ENCODE data around the gene UBXN1.

The UBXN1 gene, protein sequence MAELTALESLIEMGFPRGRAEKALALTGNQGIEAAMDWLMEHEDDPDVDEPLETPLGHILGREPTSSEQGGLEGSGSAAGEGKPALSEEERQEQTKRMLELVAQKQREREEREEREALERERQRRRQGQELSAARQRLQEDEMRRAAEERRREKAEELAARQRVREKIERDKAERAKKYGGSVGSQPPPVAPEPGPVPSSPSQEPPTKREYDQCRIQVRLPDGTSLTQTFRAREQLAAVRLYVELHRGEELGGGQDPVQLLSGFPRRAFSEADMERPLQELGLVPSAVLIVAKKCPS

GRCh38 chr11:62678770-62679696, at the start of gene UBXN1:
TSS of gene UBXN1 (minus strand) at chr11:62679073. CDS start at chr11:62678923, 150 bp downstream.
- DNase-seq (ENCODE audit: low read depth) = peak; percentile 91

GRCh38 chr11:62728171-62728988, 49.5 kb upstream of the UBXN1 start, which contains the start of gene TTC9C:
TSS of gene TTC9C (plus strand) at chr11:62728486. CDS start at chr11:62728849, 363 bp downstream.
- peak; percentile 93 for DNase-seq (ENCODE audit: low read depth)

DNA sequence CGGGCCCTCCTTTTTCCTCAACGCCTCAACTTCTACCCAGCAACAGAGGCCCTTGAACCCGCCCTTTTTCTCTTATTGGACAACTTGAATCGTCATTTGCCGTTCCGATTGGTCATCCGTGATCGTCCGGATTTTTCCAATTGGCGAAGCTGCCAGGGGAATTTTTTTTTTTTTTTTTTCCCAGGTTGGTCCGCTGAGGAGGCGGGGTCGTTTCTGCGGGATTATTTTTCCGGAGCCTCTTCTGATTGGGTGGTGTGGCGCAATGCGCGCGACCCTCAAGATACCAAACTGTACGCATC, 48.9 kb upstream of the UBXN1 start:
- peak; percentile 99 for DNase-seq (ENCODE audit: low read depth)

DNA sequence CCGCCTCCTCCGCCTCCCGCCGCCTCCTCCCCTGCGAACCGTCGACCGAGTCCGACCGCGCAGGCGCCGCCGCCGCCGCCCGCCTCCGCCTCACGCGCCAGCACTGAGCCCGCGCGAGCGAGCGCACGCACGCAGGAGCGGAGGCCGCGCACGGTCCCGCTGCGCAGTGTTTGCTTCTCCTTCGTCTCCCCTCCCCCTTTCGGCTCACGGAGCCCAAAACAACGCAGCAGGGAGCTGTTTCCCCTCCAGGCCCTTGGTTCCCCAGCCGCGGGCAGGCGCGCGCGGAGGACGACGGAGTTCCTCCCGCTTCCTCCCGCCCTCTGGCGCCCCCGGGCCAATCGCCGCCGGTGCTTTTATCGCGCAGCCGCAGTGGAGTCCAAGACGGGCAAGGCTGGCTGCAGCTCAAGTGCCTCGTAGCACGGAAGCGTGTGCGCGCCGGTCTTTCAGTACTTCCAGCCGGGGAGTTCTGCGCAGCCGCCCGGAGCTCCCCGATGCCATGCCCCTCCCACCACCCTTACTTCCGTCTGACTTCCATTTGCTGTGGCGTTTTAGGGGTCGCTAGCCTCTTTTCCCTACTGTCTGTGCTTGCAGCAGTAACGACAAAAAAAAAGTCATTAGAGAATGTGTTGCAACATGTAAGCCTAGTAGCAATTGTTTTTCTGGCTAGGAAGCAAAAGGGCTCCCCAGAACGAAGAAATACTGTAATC, 48.4 kb upstream of the UBXN1 start, which contains the start of gene HNRNPUL2:
Gene HNRNPUL2, minus strand, starts transcription at position 293 of the 707 bp plus-strand sequence. CDS start 301 bp downstream, outside the sequence.
- peak; percentile 99 for DNase-seq (ENCODE audit: low read depth)

DNA sequence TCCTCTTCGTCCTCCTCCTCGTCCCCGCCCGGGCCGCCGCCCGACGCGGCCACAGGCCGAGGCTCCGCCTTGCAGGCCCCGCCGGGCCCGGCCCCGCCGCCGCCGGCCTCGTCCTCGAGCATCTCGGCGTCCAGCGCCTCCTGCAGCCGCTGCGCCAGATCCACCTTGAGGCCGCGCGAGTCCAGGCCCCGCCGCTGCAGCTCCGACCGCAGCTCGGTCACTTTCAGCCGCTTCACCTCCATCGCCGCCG, 48.0 kb upstream of the UBXN1 start:
- DNase-seq (ENCODE audit: low read depth) = no peak

- no peak for DNase-seq (ENCODE audit: low read depth)
Measured at GRCh38 chr11:62726156-62726914, 47.5 kb upstream of the UBXN1 start.

- peak; percentile 58 for DNase-seq (ENCODE audit: low read depth)
Measured at GRCh38 chr11:62725646-62726045, 46.8 kb upstream of the UBXN1 start.

GRCh38 chr11:62724171-62724570, 45.3 kb upstream of the UBXN1 start:
- no peak for DNase-seq (ENCODE audit: low read depth)

GRCh38 chr11:62721994-62722393, 43.1 kb upstream of the UBXN1 start:
- peak; percentile 30 for DNase-seq (ENCODE audit: low read depth)

DNA sequence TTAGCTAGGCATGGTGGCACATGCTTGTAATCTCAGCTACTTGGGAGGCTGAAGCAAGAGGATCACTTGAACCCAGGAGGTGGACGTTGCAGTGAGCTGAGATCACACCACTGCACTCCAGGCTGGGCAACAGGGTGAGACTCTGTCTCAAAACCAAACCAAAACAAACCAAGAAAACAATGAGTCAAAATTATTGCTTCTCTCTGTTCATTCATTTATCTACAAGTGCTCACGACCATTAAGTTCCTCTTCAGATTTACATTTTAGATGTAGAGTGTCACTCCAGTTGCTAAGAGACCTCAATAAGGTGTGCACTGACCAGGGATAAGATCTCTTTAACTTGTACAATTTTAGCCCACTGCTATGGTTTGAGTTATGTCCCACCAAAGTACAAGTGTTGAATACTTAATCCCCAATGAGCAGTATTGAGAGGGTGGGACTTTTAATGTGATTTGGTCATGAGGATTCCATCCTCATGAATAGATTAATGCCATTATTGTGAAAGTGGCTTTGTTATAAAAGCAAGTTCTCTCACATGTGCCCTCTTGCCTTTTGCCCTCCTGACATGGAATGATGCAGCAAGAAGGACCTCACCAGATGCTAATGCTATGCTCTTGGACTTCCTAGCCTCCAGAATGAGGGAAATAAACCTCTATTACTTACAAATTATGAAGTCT, 40.6 kb upstream of the UBXN1 start:
- DNase-seq (ENCODE audit: low read depth) = no peak

DNA sequence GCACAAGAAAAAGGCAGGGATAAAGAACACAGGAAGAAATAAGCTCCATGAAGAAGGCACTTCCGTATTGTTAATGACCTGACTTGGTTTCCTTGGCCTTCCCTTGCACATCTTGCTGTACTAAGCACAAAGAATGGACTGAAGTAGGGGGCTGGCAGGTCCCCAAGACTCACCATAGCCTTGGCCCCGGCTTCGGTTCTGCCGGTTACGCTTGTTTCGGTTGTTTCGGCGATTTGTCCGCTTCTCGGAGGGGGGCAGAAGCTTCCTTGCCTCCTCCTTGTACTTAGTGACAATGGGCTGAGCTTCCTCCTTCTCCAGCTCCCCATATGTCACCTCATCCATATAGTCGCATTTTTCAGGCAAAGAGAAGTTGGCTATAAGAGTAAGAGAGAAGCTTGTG, 37.9 kb upstream of the UBXN1 start:
- DNase-seq (ENCODE audit: low read depth) = no peak

GRCh38 chr11:62716206-62716605, 37.3 kb upstream of the UBXN1 start:
- DNase-seq (ENCODE audit: low read depth) = no peak

DNA sequence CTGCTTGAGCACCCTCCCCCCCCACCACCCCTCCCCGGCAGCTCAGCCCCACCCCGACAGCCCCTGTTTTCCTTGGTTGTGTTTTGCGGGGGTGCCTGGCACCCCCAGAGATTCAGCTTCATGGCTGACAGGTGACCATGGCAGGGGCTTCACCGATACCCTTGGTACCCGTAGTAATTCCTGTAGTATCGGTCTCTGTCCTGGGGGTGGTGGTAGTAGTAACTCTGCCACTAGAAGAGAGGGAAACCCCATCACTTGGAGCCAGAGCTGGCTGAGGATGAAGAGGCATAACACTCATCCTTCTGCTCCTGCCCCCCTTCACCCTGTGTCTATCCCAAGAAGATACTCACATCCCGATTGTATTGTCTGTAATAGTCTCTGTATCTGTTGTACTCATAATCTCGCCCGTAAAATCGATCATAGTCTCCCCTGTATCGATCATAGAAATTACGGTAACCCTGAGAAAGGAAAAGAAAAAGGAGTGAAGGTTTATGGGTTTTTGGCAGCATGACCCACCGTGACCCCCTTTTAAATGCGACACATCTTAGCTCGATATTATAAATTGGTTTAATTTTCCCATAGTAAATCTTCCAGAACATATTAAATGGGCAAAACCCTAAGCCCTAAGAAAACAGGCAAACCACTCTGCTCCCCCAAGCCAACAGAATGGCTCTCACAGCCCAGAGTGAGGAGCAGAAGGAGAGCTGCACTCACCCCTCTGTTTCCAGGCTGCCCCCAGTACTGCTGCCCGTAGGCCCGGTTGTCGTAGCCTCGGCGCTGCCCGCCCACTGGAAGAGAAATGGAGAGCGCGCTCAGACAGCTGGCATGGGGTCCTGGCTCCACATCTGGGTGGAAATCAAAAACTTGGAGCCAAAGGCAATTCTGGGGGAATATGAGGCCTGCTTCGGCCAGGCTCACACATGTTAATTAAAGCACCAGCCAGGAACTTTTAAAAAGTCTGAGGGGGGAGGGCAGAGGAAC, 36.6 kb upstream of the UBXN1 start:
- DNase-seq (ENCODE audit: low read depth) = no peak

DNA sequence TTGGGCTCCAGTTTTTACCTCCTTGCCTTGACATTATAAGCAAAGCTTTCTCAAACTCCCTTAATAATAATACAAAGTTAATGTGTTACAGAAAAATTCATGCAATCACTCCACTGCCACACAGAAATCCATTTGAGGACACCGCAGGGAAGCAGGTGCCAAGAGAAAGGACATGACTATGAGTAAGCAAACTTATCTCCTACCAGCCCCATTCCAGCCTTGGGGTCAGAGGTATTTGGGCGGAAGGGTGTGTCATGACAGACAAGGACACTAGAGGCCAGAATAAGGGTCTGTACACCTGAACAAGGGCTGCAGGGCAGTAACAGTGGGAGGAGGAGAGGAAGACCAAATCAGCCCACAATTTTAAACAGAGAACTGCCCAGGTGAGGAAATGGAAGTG, 34.5 kb upstream of the UBXN1 start:
- no peak for DNase-seq (ENCODE audit: low read depth)

- no peak for DNase-seq (ENCODE audit: low read depth)
Measured at GRCh38 chr11:62712861-62713260, 34.0 kb upstream of the UBXN1 start.

DNA sequence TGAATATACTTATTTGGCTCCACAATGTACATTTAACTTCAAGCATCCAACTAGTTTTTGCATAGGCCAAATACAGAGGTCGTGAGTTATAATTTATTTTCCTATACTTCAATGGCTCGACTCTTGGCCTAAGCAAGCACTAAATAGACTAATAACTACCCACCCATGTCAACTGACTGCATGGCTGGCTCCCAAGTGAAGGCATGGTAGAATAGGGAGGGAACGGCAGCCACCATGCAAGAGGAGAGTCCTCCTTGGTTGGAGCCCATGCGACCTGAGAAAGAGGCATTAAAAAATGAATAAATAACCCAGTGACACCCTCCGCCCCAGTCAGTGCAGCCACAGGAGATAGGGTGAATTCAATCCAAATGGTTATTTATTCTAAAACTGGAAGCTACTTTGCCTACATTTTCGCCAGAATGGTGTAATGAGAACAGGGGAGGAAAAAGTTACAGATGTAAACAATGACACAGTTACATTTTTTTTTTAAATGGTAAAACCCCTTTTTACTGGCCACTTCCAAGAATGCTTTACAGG, 33.5 kb upstream of the UBXN1 start:
- DNase-seq (ENCODE audit: low read depth) = no peak

- peak; percentile 58 for DNase-seq (ENCODE audit: low read depth)
Measured at GRCh38 chr11:62710001-62710345, 31.1 kb upstream of the UBXN1 start.

DNA sequence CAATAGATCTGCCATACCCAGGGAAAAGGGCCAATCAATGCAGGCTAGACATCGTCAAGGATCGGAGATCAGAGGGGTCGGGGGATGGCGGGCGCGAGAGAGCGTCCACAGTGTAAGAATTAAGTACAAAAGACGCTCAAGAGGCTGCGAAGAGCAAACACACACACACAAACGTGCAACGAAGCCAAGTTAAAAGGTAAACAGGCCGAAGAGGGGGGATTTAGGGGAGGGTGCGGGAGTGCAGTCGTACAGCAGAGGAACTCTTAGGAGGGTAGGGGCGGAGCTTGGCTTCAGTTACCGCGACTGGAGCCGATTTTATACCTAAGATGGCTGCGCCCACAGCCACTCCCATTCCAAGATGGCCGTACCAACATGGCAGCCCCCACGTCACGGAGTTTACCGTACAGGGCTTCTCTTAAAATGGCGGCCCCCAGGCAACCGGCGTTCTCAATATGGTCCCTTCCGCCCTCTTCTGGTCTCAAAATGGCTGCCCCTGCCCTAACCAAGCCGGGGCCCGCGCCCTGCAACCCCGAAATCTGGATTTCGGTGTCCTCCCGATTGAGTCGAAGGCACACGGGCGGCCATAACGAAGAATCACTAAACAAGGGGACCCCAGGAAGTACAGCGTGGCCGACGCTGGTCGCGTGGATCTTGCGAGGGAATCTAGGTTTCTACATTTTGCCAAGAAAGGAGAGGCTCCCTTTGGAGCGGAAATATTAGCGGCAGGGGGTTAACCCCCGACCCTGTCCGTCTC, 30.6 kb upstream of the UBXN1 start:
- peak; percentile 99 for DNase-seq (ENCODE audit: low read depth)
